GM12801 (cell line): ENCODE measurements around the gene C5orf22.

Source experiments
- CTCF ChIP-seq: IDR thresholded peaks from one replicate; pipeline ENCODE4 v1.5.1; 2011; ENCODE audit warnings: control low read depth; ENCODE audit not compliant: insufficient read length; ENCODE audit errors: extremely low read depth

C5orf22 gene

GRCh38 chr5:31587546-31587945, 55.4 kb downstream of the C5orf22 start:
- no peak for TF ChIP-seq CTCF

DNA sequence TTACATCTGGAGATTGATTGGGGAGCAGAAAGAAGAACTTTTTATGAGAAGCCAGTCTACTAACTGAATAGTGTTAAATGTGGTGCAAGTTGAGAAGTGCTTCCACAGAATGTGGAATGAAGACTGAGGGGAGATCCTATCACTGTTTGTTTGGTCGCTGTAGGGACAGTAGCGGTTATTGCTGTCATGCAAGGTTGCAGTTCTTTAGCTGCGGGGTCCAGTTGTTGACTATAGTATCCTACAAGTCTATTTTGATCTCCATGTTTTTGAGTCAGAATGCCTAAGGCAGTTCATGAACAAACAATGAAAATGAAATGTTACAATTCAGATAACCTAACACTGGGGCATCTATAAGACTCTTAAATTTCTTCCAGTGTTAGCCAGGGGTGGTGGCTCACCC, 61.6 kb downstream of the C5orf22 start:
- TF ChIP-seq CTCF, result no peak

DNA sequence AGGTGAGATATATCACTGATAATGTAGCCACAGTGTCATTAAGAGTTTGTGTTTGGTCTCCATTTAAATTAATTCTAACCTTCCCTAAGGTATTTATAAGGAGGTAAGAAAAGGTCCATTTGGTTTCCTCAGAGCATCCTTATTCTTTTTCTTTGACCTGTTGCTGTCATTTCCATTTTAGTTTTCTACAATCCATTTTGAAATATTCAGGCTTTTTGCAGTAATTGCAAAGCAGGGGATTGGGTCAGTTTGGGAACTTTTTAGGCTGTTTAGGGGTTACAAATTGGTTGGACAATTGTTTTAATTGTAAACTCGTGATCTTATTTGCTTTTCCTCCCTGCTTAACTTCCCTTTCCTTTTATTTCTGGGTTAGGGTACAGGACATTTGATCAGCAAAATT, 64.3 kb downstream of the C5orf22 start:
- no peak for TF ChIP-seq CTCF

DNA sequence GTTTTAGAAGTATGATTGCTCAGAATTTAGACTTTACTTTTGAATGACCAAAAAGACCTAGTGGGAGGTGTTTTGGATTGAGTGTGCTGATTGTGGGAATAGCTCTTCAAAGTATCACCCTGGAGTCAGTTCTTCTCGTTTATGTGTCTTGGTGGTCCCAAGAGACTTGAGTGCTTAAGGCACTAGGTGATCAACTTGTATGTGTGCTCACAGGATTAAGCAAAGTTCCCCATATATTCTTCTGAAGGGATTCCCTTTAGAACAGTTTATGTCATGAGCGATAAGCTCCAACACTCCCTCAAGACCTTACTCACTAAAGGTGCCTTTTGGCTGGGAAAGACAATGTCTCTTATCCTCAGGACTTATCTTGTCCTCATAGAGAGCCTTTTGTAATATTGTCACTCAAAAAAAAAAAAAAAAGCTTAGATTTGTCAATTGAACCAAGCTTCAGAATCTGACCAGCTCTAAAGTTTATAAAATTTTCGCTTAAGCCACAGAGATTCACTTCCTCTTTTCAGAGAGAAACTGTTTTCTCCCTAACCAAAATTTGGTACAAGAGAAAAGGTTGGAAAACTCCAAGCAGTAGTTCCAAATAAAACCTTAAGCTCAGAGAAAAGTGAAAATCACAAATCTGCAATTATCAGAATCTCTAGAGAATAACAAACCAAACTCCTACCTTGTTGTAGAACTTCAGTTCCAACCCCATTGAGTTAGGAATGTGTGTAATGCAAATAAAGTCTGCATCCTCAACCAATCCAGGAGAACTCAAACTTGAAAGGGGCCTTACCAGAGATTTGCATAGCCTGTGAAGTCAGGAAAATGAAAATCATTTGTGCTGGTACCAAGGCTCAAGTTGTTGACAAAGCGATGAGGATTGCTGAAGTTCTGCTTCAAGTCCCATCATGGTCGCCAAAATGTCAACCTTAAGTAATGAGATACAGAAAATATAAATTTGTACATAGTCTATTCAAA, 66.8 kb downstream of the C5orf22 start:
- no peak for TF ChIP-seq CTCF

DNA sequence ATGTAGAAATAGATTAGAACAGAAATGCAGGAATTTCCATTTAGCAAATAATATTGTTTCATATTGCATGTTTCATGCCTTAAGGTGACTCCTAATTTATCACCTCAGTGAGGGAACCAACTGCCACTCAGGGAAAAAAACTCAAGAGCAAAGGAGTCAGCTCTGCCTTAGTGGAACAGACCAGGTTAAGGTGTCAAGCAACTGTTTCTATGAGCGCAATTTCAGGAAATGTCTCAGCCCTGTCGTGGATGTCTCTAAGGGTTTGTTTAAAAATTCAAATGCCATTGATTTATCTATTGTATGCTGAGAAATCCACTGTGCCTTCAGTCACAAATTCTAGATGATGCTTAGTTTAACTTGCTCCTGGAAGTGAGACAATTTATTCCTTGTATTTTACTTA, 72.1 kb downstream of the C5orf22 start:
- no peak for TF ChIP-seq CTCF

GRCh38 chr5:31604644-31605043, 72.5 kb downstream of the C5orf22 start:
- no peak for TF ChIP-seq CTCF
